ENCODE data around the gene PDE4DIP. TPM values are rescaled to one million over a fixed set of nuclear protein-coding genes. Genes with fewer than 3 reads are reported as not detected.
"Not testable (repeated sequence)": the region's sequence is repeated elsewhere in the genome, so short reads cannot be mapped to it uniquely, and the experiment has no call there.

The PDE4DIP gene
- total and polyA plus RNA-seq, 2 donors (not counting 3 experiments of a cell fraction or from before 2014, with no cell fraction given) = 6.3 to 26.4 TPM

DNA sequence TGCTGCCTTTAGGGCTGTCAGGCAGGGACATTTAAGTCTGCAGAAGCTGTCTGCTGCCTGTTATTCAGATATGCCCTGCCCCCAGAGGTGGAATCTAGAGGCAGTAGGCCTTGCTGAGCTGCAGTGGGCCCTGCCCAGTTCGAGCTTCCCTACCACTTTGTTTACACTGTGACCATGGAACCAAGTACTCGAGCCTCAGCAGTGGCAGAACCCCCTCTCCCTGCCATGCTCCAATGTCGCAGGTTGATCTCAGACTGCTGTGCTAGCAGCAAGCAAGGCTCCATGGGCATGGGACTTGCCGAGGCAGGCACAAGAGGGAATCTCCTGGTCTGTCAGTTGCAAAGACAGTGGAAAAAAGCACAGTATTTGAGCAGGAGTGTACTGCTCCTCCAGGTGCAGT is 198.8 kb downstream of the PDE4DIP start:
- H3K36me3 ChIP-seq (ENCODE audit: control insufficient read depth in 2 of 2, extremely low read depth in 1 of 2, insufficient read depth in 2 of 2, low read length in 2 of 2); H3K9me1 ChIP-seq (replicated peaks; ENCODE audit: control insufficient read depth, extremely low read depth, insufficient read depth, low read length); H3K4me2 ChIP-seq (ENCODE audit: insufficient read depth, low read length); H3K9me3 ChIP-seq (replicated peaks; ENCODE audit: control insufficient read depth, insufficient read depth, low read length); H3K4me1 ChIP-seq (ENCODE audit: control insufficient read depth, extremely low read depth, insufficient read depth, low read length); DNase-seq (ENCODE audit: low read depth, low spot score); FAIRE-seq; BruUV-seq (replicated peaks); H4K20me1 ChIP-seq (replicated peaks; ENCODE audit: control insufficient read depth, extremely low read depth, insufficient read depth, low read length); dilution Hi-C loops (cut with MboI; ENCODE audit: extremely low pct_ligation_motif_present, low sequenced_read_pairs); CTCF ChIA-PET; H3K27ac ChIP-seq (ENCODE audit: insufficient read depth, low read depth, low read length); H3K9ac ChIP-seq (replicated peaks; ENCODE audit: extremely low read depth, insufficient read depth, low read length); H2AFZ ChIP-seq (ENCODE audit: low read depth, low read length); H3K79me2 ChIP-seq (ENCODE audit: control insufficient read depth, insufficient read depth, low read length); POLR2A ChIA-PET; H3K27me3 ChIP-seq (ENCODE audit: control insufficient read depth in 2 of 2, insufficient read depth in 2 of 2, low read length in 2 of 2); intact Hi-C loops (cut with micrococcal nuclease); H3K4me3 ChIP-seq (replicated peaks in 1 of 3; ENCODE audit: insufficient read depth in 1 of 3, low read depth in 1 of 3, low read length in 3 of 3): not testable (repeated sequence)

DNA sequence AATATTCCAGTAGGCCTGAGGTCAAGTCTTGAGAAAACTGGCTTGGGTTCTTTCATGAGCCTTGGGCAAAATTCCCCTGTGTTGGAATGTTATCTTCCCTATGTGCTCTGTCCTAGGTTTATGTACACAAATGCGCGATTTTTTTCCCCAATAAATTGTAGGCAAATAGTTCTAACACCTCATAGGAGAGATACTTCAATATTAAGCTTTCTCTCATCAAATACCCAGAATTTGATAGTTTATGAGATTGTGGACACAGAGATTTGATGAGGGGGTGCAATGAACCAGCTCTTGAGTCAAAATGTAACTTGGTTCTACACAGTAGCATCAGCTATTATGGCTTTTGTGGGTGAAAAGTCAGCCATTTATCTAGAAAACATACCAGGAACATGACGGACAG is 220.4 kb downstream of the PDE4DIP start:
- POLR2A ChIA-PET; H4K20me1 ChIP-seq (replicated peaks; ENCODE audit: control insufficient read depth, extremely low read depth, insufficient read depth, low read length); H3K4me2 ChIP-seq (ENCODE audit: insufficient read depth, low read length); BruUV-seq (replicated peaks); H3K4me1 ChIP-seq (ENCODE audit: control insufficient read depth, extremely low read depth, insufficient read depth, low read length); H2AFZ ChIP-seq (ENCODE audit: low read depth, low read length); FAIRE-seq; H3K9ac ChIP-seq (replicated peaks; ENCODE audit: extremely low read depth, insufficient read depth, low read length); intact Hi-C loops (cut with micrococcal nuclease); CTCF ChIA-PET; H3K79me2 ChIP-seq (ENCODE audit: control insufficient read depth, insufficient read depth, low read length); H3K4me3 ChIP-seq (replicated peaks in 1 of 3; ENCODE audit: insufficient read depth in 1 of 3, low read depth in 1 of 3, low read length in 3 of 3); H3K27ac ChIP-seq (ENCODE audit: insufficient read depth, low read depth, low read length); H3K36me3 ChIP-seq (ENCODE audit: control insufficient read depth in 2 of 2, extremely low read depth in 1 of 2, insufficient read depth in 2 of 2, low read length in 2 of 2); H3K9me3 ChIP-seq (replicated peaks; ENCODE audit: control insufficient read depth, insufficient read depth, low read length); DNase-seq (ENCODE audit: low read depth, low spot score); H3K27me3 ChIP-seq (ENCODE audit: control insufficient read depth in 2 of 2, insufficient read depth in 2 of 2, low read length in 2 of 2); dilution Hi-C loops (cut with MboI; ENCODE audit: extremely low pct_ligation_motif_present, low sequenced_read_pairs); H3K9me1 ChIP-seq (replicated peaks; ENCODE audit: control insufficient read depth, extremely low read depth, insufficient read depth, low read length): not testable (repeated sequence)

DNA sequence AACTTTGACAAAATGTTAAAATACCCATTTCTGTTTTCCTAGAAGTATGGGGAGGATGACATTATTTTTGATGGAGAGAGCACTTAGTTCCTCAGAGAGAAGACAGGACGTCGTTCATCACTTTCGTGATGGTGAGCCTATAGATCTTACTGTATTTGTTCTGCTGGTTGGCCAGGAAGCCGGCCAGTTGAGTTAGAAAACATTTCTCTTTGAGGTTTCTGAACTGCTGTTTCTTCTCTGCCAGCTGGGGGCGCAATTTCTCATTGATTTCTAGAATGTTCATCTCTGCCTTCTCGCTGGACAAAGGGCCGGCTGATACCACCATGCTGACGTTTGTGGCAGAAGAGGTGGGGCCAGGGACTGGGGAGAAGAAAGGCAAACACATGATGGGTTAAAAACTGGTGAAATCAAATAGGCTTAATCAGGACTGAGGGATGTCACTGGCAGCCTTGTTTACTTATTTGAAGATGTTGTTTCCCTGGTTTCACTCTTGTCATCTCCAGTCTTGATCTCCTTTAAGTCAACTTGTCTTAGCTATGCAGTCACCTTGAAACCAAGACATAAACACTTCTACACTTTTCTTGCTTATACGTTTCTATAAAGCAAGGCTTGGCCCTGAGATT is 231.4 kb downstream of the PDE4DIP start:
- dilution Hi-C loops (cut with MboI; ENCODE audit: extremely low pct_ligation_motif_present, low sequenced_read_pairs); BruUV-seq (replicated peaks); FAIRE-seq: not testable (repeated sequence)

More for the DNA sequence above, 231.4 kb downstream of the PDE4DIP start:
- H3K9ac ChIP-seq (replicated peaks; ENCODE audit: extremely low read depth, insufficient read depth, low read length); DNase-seq (ENCODE audit: low read depth, low spot score); H4K20me1 ChIP-seq (replicated peaks; ENCODE audit: control insufficient read depth, extremely low read depth, insufficient read depth, low read length); H3K27me3 ChIP-seq (ENCODE audit: control insufficient read depth in 2 of 2, insufficient read depth in 2 of 2, low read length in 2 of 2); H3K9me3 ChIP-seq (replicated peaks; ENCODE audit: control insufficient read depth, insufficient read depth, low read length); H3K4me1 ChIP-seq (ENCODE audit: control insufficient read depth, extremely low read depth, insufficient read depth, low read length); H3K4me2 ChIP-seq (ENCODE audit: insufficient read depth, low read length); POLR2A ChIA-PET; intact Hi-C loops (cut with micrococcal nuclease); H2AFZ ChIP-seq (ENCODE audit: low read depth, low read length); H3K27ac ChIP-seq (ENCODE audit: insufficient read depth, low read depth, low read length); H3K79me2 ChIP-seq (ENCODE audit: control insufficient read depth, insufficient read depth, low read length); H3K4me3 ChIP-seq (replicated peaks in 1 of 3; ENCODE audit: insufficient read depth in 1 of 3, low read depth in 1 of 3, low read length in 3 of 3); H3K9me1 ChIP-seq (replicated peaks; ENCODE audit: control insufficient read depth, extremely low read depth, insufficient read depth, low read length); CTCF ChIA-PET; H3K36me3 ChIP-seq (ENCODE audit: control insufficient read depth in 2 of 2, extremely low read depth in 1 of 2, insufficient read depth in 2 of 2, low read length in 2 of 2): not testable (repeated sequence)

Small RNAs within 50 kb of the gene (small RNA-seq; reads per million reads assigned to genes)
- gene RN7SKP88 (ENCODE audit: insufficient read depth, insufficient read length, low read depth, low replicate concordance) (not detected), gene RNU2-38P (ENCODE audit: insufficient read depth, insufficient read length, low read depth, low replicate concordance) (not detected)

Other genes starting within 250 kb of the PDE4DIP start
- 10.0 and 15.7 TPM in 2 replicates for gene NBPF14, start 248.4 kb upstream of the PDE4DIP start, total RNA-seq
- gene NBPF14, start 248.4 kb upstream of the PDE4DIP start, polyA plus RNA-seq = 13.5 and 13.8 TPM in 2 replicates
- gene NUDT4B, start 95.7 kb upstream of the PDE4DIP start, total RNA-seq = 1.7 TPM in 1 of 2 replicates, not detected in the other
- 34.5 and 39.0 TPM in 2 replicates for gene NUDT4B, start 95.7 kb upstream of the PDE4DIP start, polyA plus RNA-seq

All from endothelial cell of umbilical vein (primary cell).